ENCODE data around the gene ATG13.
"Not testable (repeated sequence)": the region's sequence is repeated elsewhere in the genome, so short reads cannot be mapped to it uniquely, and the experiment has no call there.

Gene ATG13

DNA sequence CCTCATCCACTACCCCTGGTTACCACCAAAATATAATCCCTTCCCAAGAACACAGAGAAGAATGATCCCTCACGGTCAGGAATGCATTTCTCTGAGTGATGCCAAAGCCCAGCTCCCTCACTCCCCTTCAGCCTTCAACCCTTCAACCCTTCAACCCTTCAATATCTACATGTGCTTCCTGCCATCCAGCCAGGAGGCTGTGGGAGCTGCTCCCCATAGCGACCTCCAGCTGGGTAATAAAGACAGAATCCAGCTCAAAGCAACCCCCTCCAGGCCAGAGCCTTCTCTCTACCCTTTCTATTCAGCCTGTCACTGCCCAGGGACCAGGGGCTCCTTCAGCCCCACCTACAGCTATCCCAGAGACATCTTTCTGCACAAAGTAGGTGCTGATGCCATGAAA is 80.4 kb downstream of the ATG13 start:
- no peak for DNase-seq (ENCODE audit: low spot score)

DNA sequence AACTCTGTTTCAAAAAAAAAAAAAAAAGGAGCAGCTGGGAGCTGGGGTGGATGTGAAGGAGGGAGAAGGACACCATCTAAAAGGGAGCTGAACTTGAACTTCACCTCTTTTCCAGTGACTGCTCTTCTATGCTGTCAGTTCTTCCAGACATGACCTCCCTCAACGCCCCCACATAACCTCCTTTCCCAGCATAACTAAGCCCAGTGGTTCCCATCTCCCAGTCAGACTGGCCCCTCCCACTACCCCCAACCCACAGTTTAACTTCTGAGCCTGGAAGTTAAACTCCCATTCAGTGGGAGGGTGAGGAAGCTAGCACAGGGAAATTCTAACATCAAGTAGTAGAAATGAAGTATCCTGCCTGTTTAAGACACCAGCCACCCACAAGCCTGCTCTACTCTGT is 81.2 kb downstream of the ATG13 start:
- no peak for DNase-seq (ENCODE audit: low spot score)

DNA sequence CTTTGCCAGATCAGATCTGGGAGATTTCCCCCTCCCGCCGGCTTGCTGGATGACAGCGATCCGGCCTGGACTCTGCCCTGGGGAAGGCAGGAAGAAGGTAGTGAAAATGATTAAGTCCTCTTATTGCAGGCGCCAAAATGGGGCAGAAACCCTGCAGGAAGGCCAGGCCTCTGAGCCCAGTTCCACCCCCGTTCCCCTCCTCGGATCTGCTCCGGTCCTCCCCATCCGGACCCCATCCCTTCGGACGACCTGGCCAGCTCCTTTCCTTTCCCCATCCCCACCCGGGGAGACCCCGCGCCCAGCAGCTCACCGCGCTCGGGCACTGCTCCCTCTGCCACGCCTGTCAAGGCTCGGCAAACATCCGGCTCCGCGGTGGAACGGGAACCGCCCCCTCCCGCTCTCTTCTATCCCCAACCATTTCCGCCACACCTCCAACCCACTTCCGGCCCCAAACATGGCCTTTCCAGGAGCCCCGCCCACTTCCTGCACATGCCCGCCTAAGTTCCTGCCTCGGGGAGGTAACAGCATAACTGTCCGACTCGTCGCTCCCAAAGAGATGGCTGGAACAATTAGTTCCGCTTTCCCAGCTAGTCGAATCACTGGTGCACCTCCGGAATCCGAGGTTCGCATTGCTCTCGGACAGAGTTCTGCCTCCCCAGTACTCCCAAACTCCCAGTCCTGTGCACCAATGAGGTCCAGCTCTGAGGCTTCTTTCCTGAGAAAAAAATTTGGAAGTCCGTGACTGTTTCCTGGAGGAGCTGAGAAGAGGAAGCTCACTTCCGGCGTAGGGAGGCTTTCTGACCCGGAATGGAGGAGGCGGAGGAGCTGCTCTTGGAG is 83.1 kb downstream of the ATG13 start, which contains the start of the genes ARHGAP1 and ZNF408:
Gene ARHGAP1 (minus strand): TSS at position 379 of the 837 bp plus-strand sequence. CDS start 4,512 bp downstream, outside the sequence.
Gene ZNF408 (plus strand): TSS at position 791 of the 837 bp plus-strand sequence. CDS start 17 bp downstream, at position 808.
- peak; percentile 99 for DNase-seq (ENCODE audit: low spot score)

DNA sequence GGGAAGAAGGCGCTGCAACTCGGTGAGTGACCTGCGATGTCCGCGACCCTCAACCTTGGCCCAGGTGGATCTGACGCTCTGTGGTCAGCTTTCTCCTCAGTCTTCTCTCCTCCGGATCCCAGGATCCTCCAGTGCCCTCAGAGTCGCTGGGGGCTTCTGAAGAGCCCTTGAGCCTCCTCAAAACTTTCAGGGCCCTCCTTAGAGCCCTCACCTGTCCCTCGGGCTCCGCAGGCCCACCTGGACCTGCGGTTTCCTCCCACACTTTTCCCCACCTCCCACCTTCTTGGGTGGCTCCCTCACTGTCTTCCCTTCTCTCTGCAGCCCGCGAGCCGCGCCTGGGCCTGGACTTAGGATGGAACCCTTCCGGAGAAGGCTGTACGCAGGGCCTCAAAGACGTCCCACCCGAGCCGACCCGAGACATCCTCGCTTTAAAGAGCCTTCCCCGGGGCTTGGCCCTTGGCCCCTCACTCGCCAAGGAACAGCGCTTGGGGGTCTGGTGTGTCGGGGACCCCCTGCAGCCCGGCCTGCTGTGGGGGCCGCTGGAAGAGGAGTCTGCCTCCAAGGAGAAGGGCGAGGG is 83.8 kb downstream of the ATG13 start:
- DNase-seq (ENCODE audit: low spot score): no peak

DNA sequence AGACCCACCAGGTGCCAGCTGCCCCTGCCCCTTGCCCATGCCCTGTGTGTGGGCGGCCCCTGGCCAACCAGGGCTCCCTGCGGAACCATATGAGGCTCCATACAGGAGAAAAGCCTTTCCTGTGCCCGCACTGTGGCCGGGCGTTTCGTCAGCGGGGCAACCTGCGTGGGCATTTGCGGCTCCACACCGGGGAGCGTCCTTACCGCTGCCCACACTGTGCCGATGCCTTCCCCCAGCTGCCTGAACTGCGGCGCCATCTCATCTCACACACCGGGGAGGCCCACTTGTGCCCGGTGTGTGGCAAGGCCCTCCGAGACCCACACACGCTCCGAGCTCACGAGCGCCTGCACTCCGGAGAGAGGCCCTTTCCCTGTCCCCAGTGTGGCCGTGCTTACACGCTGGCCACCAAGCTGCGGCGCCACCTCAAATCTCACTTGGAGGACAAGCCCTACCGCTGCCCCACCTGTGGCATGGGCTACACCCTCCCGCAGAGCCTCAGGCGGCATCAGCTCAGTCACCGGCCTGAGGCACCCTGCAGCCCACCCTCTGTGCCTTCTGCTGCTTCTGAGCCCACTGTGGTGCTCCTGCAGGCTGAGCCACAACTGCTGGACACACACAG is 87.8 kb downstream of the ATG13 start:
- no peak for DNase-seq (ENCODE audit: low spot score)

DNA sequence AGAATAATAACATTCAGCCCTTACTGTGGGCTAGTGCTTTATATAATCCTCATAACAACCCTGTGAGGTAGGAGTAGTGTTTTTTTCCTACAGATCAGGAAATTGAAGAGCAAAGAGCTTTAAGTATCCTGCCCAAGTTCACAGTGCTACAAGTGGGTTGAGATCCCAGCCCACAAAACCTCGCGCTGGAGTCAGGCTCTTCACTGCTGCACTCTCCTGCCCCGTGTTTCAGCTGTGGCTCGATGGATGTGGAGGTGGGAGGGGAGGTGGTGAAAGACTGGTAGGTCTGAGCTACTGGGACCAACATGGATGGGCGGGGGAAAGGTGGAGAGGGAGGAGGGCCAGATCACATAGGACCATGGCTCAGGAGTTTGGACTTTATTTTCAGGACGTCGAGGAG is 89.5 kb downstream of the ATG13 start:
- no peak for DNase-seq (ENCODE audit: low spot score)

DNA sequence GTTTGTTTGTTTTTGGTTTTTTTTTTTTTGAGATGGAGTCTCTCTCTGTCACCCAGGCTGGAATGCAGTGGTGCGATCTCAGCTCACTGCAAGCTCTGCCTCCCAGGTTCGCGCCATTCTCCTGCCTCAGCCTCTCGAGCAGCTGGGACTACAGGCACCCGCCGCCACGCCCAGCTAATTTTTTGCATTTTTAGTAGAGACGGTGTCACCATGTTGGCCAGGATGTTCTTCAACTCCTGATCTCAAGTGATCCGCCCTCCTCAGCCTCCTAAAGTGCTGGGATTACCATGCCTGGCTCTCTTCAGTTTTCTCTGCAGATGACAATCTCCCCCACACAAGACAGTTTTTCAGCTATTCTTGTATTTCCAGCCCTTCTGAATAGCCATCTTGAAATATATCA is 92.0 kb downstream of the ATG13 start:
- not testable (repeated sequence) for DNase-seq (ENCODE audit: low spot score)

DNA sequence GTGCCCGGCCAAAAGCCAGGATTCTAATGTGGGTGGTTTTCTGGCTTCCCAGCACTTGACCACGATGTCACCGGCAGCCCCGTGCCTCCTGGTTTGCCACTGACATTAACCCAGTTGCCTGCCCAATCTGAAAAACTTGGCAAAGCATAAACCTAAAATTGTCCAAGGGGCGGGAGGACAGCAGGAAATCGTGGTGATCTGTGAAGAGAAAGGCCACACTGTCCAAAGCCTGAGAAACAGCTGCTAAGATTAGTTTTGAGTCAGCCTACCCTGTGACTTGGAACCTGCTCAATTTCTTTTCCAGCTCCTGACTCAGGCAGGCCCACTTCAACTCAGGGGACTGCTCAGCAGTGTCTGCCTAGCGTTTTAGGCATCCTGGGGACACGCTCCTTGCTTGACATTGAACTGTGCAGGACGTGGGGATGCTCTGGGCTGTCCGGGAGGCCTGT is 93.5 kb downstream of the ATG13 start:
- no peak for DNase-seq (ENCODE audit: low spot score)

DNA sequence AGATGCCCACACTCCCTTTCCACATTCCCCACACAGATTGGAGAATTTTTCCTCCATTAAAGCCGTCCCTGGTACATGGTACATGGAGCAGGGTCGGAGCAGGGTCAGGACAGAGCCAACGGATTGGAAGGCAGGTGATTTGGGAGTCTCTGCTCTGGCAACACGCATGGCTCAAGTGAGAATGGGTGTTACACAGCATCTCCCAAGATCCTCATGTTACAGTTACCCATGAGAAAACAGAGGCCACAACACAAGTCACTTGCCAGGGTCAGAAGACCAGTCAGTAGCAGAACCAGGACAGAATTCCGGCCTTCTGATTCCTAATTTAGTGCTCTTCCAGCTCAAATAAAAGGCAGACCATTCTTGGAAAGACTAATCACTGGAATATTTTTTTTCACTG is 94.0 kb downstream of the ATG13 start:
- no peak for DNase-seq (ENCODE audit: low spot score)

DNA sequence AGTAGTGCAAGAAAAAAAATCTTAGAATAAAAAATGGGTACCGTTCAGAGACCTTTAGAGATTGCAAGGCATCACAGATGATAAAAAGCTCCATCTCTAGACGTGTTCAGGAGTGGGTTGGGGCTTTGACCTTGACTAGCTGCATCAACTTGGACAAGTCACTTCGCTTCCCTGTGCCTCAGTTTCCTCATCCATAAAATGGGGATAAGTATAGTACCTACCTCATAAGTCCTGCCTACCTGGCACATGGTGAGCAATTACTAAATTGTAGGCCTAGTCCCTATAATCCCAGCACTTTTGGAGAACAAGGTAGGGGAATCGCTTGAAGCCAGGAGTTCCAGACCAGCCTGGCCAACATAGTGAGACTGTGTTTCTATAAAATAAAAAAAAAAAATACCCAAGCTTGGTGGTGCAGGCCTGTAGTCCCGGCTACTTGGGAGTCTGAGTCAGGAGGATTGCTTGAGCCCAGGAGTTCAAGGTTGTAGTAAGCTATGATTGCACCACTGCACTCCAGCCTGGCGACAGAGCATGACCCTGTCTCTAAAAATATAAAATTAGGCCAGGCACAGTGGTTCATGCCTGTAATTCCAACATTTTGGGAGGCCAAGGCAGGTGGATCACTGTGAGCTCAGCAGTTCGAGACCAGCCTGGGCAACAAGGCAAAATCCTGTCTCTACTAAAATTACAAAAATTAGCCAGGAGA is 95.7 kb downstream of the ATG13 start:
- no peak for DNase-seq (ENCODE audit: low spot score)

DNA sequence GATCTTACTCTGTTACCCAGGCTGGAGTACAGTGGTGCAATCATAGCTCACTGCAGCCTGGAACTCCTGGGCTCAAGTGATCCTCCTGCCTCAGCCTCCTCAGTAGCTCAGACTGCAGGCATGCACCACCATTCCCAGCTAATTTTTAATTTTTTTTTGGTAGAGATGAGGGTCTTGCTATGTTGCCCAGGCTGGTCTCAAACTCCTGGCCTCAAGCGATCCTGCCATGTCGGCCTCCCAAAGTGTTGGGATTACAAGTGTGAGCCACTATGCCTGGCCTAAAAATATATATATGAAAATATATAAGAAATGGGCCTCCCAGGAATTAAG is 100.4 kb downstream of the ATG13 start:
- not testable (repeated sequence) for DNase-seq (ENCODE audit: low spot score)

DNA sequence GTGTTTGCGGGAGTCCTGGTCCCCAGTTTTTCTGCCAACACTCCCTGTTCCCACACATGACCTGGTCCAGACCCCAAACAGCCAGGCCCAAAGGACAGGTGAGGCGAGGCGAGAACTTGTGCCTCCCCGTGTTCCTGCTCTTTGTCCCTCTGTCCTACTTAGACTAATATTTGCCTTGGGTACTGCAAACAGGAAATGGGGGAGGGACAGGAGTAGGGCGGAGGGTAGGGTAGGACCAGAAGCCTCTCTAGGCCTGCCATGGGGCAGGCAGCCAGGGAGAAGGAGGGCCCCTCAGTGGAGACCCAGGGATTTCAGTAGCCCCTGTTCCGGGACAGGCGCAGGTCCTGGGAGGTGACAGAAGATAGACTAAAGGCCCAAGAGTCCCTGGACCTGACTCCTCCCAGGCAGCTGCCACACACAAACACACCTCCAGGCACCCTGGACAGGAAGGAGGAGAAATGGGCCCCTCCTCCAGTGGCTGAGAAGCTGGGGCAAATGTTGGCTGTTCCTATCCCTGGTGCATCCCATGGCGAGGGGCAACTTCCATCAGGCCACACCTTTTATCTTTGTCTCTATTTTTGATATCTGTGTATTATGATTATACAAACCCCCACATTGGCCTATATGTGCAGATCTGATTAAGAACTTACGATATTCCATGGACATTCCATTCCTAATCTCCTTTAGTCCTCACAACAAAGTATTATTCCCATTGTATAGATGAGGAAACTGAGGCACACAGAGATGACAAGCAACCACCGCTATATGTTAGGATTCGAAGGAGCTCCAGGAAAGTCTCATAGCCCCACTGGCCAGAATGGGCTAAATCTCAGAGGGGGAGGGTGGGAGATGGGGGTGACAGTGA is 101.0 kb downstream of the ATG13 start:
- DNase-seq (ENCODE audit: low spot score): no peak

DNA sequence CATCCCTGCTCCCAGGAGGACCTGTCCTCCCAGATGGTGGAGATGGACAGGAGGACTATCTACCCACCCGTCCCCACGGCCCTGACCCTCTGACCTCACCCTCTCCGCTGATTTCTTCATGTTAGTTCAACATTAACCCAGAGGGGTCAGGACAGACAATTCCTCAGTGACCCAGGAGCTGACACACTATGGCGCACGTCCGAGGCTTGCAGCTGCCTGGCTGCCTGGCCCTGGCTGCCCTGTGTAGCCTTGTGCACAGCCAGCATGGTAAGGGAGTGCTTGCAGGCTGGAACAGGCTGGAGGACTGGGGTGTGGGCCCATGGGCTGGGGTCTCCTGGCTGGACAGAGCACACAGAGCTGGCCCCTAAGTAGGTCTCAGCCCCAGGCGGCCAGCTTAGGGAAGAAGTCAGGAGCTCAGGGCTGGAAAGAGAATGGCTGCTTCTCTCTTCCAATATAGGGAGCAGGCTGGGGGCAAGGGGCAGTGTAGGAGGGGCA is 101.7 kb downstream of the ATG13 start, which contains the start of gene F2:
Gene F2 (plus strand): TSS at position 166 of the 495 bp plus-strand sequence. CDS start 23 bp downstream, at position 189.
- DNase-seq (ENCODE audit: low spot score): no peak

DNA sequence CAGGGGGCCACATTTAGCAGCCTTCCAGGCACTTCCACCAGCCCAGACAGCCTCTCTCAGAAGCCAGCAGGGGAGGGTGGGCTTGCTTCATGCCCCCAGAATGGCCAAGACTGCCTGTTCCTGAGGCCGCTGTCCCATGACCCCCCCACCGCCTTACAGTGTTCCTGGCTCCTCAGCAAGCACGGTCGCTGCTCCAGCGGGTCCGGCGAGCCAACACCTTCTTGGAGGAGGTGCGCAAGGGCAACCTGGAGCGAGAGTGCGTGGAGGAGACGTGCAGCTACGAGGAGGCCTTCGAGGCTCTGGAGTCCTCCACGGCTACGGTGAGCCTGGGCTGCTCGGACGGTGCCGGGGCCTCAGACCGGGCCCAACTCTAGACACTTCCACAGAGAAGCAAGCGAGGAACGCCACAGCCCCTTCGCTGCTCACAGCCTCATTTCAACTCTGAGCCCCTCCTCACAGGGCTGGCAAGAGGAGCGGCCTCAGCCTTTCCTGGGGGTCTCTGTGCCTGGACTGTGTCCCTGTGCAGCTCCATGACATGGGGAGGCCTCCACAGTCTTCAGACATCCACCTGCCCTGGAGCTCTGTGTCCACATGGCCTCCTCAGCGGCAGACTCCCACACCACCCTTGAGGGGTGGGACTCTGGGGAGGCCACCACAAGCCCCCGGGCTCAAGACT is 102.3 kb downstream of the ATG13 start:
- DNase-seq (ENCODE audit: low spot score): no peak

DNA sequence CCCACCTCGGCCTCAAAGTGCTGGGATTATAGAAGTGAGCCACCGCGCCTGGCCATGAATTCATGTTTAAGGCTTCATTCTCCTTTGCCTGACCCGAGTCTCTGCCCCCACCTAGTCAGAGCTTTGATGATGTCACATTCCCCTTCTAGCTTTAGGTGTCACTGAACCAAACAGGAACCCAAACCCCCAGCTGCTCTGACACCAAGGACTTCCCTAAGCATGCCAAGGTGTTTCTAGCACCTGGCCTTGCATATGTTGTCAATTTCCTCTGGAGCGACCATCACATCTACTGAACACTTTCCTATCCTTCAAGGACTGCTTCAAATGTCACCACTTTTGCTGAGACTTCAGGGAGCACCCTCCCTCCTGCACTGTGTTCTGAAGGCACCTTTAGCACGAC is 103.9 kb downstream of the ATG13 start:
- no peak for DNase-seq (ENCODE audit: low spot score)

DNA sequence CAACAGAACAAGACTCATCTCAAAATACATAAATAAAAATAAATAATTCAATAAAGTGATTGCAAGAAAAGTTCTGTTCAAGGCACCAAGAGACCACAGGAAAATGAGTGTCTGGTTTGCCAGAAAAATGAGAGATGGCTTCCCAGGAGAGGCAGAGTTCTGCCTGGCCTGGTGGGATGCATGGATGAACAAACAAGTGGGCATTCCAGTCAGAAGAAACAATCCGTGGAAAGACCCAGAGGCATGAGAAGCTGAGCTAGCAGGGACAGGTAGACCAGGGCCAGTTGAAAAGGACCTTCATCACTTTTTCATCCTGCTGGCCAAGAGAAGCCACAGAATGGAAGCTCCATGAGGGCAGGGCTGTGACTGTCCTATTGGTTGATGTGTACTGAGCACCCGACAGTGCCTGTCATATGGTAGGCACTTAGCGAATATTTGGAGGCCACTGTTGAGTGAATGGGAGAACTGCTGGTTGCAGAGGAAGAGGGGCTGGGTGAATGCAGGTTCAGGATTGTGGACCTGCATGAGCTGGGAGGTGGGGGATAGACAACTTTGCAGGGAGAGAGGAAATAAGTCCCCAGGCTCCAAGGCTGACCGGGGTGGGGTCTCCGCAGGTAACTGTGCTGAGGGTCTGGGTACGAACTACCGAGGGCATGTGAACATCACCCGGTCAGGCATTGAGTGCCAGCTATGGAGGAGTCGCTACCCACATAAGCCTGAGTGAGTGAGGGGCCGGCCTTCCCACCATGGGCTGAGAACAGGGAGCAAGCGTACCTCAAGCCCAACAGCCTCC is 105.4 kb downstream of the ATG13 start:
- DNase-seq (ENCODE audit: low spot score): no peak

DNA sequence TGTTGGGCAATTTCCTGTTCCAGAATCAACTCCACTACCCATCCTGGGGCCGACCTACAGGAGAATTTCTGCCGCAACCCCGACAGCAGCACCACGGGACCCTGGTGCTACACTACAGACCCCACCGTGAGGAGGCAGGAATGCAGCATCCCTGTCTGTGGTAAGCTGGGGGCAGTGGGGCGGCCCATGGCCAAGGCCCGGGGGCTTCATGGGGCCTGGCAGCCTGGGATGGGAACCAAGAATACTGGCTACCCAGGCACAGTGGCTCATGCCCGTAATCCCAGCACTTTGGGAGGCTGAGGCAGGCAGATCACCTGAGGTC is 106.0 kb downstream of the ATG13 start:
- DNase-seq (ENCODE audit: low spot score): no peak

DNA sequence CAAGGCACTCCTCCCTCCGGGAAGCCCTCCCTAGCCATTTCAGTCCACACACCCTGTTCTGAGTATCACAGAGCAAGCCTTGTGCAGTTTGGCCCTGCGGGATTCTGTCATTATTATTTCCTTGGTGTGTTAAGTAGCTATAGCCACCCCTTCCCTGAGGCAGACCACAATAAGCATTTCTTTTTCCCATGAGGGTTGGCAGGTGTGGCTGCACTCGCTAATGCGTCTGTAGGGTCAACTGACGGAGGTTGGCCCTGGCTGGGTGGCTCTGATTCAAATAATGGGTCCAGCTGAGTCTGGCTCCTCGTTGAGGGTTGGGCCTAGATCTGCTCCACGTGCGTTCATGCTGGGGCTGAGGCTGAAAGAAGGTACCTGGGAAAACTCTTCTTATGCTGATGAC is 106.7 kb downstream of the ATG13 start:
- no peak for DNase-seq (ENCODE audit: low spot score)
